ENCODE data around the gene RPS10. TPM values are rescaled to one million over a fixed set of nuclear protein-coding genes. Genes with fewer than 3 reads are reported as not detected.

RPS10 gene
- polyA plus RNA-seq, 1 donor (not counting 4 experiments of a cell fraction or from before 2014, with no cell fraction given): 2,818 TPM

- no peaks in the 10 kb centered on the region for H3K79me2 ChIP-seq (ENCODE audit: control insufficient read depth, insufficient read depth, low read length)
- TF ChIP-seq CTCF (optimal IDR thresholded peaks at IDR 0.05 in 1 of 3, IDR thresholded peaks at IDR 0.05 in 1 of 3, conservative IDR thresholded peaks at IDR 0.05 in 1 of 3; ENCODE audit: extremely low read depth in 1 of 3, insufficient read depth in 2 of 3, low read length in 3 of 3) (no peak), EZH2 (IDR thresholded peaks at IDR 0.05; ENCODE audit: low read length) (no peak)
- no peak overlapping the region for H3K27ac ChIP-seq (ENCODE audit: control insufficient read depth, insufficient read depth, low read length)
- H3K9me1 ChIP-seq (ENCODE audit: control insufficient read depth, extremely low read depth, insufficient read depth, low read length): no peaks in the 10 kb centered on the region
- no peak overlapping the region for H3K4me3 ChIP-seq (ENCODE audit: control insufficient read depth in 2 of 3, extremely low read depth in 1 of 3, insufficient read depth in 2 of 3, low read depth in 1 of 3, low read length in 3 of 3)
- no peak overlapping the region for H2AFZ ChIP-seq (ENCODE audit: control insufficient read depth, low read length)
- H3K36me3 ChIP-seq (ENCODE audit: control insufficient read depth in 2 of 2, extremely low read depth in 1 of 2, insufficient read depth in 2 of 2, low read length in 2 of 2): no peaks in the 10 kb centered on the region
- dilution Hi-C loops (cut with MboI; ENCODE audit: extremely low pct_ligation_motif_present, low sequenced_read_pairs): no loop called here
- no peaks in the 10 kb centered on the region for H3K9me3 ChIP-seq (ENCODE audit: control insufficient read depth, low read depth, low read length)
- no peaks in the 10 kb centered on the region for H4K20me1 ChIP-seq (ENCODE audit: control insufficient read depth, extremely low read depth, insufficient read depth, low read length)
- no peak overlapping the region for H3K4me2 ChIP-seq (ENCODE audit: control insufficient read depth, extremely low read depth, insufficient read depth, low read depth, low read length)
- no peak overlapping the region for H3K9ac ChIP-seq (ENCODE audit: control insufficient read depth, extremely low read depth, insufficient read depth, low read length)
- H3K27me3 ChIP-seq (ENCODE audit: control insufficient read depth, extremely low read depth, insufficient read depth, low read length): no peaks in the 10 kb centered on the region
- DNase-seq (ENCODE audit: low read depth, low spot score) (no peak), FAIRE-seq (no peak)
- no peaks in the 10 kb centered on the region for H3K4me1 ChIP-seq (ENCODE audit: control insufficient read depth, extremely low read depth, insufficient read depth, low read length)
Measured at GRCh38 chr6:34441526-34441925, 15.7 kb upstream of the RPS10 start.

- Histone ChIP-seq H3K9me3 (ENCODE audit: control insufficient read depth, low read depth, low read length) (no peaks in the 10 kb centered on the region), H3K4me3 (ENCODE audit: control insufficient read depth in 2 of 3, extremely low read depth in 1 of 3, insufficient read depth in 2 of 3, low read depth in 1 of 3, low read length in 3 of 3) (no peak overlapping the region), H3K9me1 (ENCODE audit: control insufficient read depth, extremely low read depth, insufficient read depth, low read length) (no peaks in the 10 kb centered on the region), H4K20me1 (ENCODE audit: control insufficient read depth, extremely low read depth, insufficient read depth, low read length) (no peaks in the 10 kb centered on the region), H3K36me3 (ENCODE audit: control insufficient read depth in 2 of 2, extremely low read depth in 1 of 2, insufficient read depth in 2 of 2, low read length in 2 of 2) (no peaks in the 10 kb centered on the region), H3K27me3 (ENCODE audit: control insufficient read depth, extremely low read depth, insufficient read depth, low read length) (no peaks in the 10 kb centered on the region), H3K79me2 (ENCODE audit: control insufficient read depth, insufficient read depth, low read length) (no peaks in the 10 kb centered on the region), H3K4me2 (ENCODE audit: control insufficient read depth, extremely low read depth, insufficient read depth, low read depth, low read length) (no peak overlapping the region), H3K27ac (ENCODE audit: control insufficient read depth, insufficient read depth, low read length) (no peak overlapping the region), H2AFZ (ENCODE audit: control insufficient read depth, low read length) (no peak overlapping the region), H3K9ac (ENCODE audit: control insufficient read depth, extremely low read depth, insufficient read depth, low read length) (no peak overlapping the region), H3K4me1 (ENCODE audit: control insufficient read depth, extremely low read depth, insufficient read depth, low read length) (no peaks in the 10 kb centered on the region)
- no peak for DNase-seq (ENCODE audit: low read depth, low spot score)
- dilution Hi-C loops (cut with MboI; ENCODE audit: extremely low pct_ligation_motif_present, low sequenced_read_pairs): no loop called here
- FAIRE-seq: no peak
- no peak for TF ChIP-seq CTCF (optimal IDR thresholded peaks at IDR 0.05 in 1 of 3, IDR thresholded peaks at IDR 0.05 in 1 of 3, conservative IDR thresholded peaks at IDR 0.05 in 1 of 3; ENCODE audit: extremely low read depth in 1 of 3, insufficient read depth in 2 of 3, low read length in 3 of 3)
- no peak for TF ChIP-seq EZH2 (IDR thresholded peaks at IDR 0.05; ENCODE audit: low read length)
Measured at GRCh38 chr6:34439442-34439841, 13.6 kb upstream of the RPS10 start.

Measured in keratinocyte (primary cell).